Fibroblast of skin of left biceps (primary cell): ENCODE data around the gene FCMR.
"Not testable (repeated sequence)": the region's sequence is repeated elsewhere in the genome, so short reads cannot be mapped to it uniquely, and the experiment has no call there.

Source experiments
- DNase-seq, 2 experiments: peaks; one replicate each; pipeline ENCODE4 v3.0.0-alpha.2; 2013; ENCODE audit warnings: low read depth in 2 of 2

FCMR gene

DNA sequence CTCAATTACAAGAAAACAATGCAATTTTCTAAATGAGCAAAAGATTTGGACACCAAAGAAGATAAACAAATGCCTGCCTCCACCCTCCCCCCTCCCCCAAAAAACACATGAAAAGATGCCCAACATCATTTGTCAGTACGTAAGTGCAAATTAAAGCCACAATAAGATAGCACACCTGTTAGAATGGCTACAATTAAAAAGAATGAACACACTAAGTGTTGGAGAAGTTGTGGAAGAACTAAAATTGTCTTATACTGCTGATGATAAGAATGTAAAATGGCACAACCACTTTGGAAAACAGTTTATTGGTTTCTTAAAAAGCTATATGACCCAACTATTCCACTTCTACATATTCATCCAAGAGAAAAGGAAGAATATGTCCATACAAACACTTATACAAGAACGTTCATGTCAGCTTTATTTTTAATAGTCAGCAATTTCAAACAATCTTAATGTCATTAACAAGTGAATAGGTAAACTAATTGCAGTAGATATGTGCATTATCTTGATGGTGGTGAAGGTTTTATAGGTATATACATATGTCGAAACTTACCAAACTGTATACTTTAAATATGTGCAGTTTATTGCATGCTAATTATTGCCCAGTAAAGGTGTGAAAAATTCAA, 45.9 kb downstream of the FCMR start:
- no peak for DNase-seq

GRCh38 chr1:206873603-206874188, 48.0 kb downstream of the FCMR start:
- no peak for DNase-seq

- no peak for DNase-seq
These were observed 49.6 kb downstream of the FCMR start for GRCh38 chr1:206872139-206872538.

DNA sequence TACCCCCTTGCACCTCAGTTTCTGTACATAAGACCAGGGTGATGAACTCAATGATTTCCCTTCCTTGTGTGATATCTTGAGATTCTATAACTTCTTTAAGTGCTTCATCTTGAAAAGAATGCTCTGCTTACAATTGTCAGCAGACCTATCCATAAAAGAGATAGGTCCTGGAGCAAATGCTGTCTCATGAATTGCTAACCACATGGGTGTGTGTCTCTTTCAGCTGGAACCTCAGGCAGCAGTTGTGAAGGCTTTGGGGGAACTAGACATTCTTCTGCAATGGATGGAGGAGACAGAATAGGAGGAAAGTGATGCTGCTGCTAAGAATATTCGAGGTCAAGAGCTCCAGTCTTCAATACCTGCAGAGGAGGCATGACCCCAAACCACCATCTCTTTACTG, 53.5 kb downstream of the FCMR start:
- DNase-seq, result no peak

- DNase-seq, result no peak
These were observed 54.0 kb downstream of the FCMR start for GRCh38 chr1:206867716-206868115.

GRCh38 chr1:206867239-206867638, 54.5 kb downstream of the FCMR start:
- no peak for DNase-seq

GRCh38 chr1:206866062-206866461, 55.7 kb downstream of the FCMR start:
- DNase-seq, result peak in 1 of 2 experiments; percentile 13

GRCh38 chr1:206864939-206865671, 56.6 kb downstream of the FCMR start, which contains the start of gene IL20:
TSS of gene IL20 (plus strand) at chr1:206865623. CDS start at chr1:206865853, 230 bp downstream.
- DNase-seq, result peak; percentile 44 to 53

GRCh38 chr1:206863266-206863665, 58.5 kb downstream of the FCMR start:
- no peak for DNase-seq

GRCh38 chr1:206860165-206860564, 61.6 kb downstream of the FCMR start:
- no peak for DNase-seq

GRCh38 chr1:206859082-206859521, 62.6 kb downstream of the FCMR start:
- no peak for DNase-seq

DNA sequence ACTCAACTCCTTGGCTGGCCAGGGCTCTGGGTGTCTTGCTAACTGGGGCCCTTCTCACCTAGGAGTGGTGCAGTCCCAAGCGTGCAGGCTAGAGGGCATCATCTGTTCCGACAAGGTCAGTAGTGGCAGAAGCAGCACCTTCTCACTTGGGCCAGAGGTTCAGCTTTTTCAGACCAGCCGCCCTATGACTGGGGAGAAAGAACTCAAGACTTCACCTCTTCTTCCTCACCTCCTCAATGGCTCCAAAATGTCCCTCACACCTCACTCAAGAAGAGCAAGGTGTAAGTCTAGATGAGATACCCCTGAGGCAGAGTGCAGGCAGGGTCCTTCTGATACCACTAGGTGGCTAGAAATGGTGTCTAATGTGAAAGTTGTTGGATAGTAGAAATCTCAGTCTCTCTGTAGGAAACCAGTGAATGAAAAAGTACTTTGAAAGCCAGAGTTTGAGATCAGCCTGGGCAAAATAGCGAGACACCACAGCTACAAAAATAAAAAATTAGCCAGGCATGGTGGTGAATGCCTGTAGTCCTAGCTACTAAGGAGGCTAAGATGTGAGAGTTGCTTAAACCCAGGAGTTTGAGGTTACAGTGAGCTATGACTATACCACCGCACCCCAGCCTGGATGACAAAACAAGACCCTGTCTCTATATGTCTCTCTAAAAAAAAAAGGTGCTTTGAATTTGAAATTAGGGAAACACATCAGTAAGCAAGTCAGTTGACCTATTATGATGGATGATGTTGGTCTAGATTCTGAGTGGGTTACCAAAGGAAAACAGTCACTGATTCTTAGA, 64.9 kb downstream of the FCMR start:
- DNase-seq, result no peak

DNA sequence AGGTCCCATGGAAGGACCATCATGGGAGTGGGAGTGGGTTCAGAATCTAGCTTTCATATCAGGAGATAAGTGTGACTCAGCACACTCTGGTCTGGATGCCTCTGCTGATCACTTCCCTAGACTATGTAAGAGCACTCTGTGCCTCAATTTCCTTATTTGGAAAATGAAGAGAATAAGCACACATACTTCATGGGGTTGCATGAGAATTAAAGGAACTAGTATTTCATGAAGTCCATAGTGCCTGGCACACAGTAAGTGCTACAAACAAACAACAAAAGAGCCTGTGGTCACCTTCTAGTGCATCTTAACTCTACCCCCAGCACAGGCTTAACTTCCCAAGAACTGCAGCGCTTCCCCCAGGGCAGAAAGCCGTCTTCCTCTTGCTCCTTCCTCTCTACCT, 65.9 kb downstream of the FCMR start:
- no peak for DNase-seq

DNA sequence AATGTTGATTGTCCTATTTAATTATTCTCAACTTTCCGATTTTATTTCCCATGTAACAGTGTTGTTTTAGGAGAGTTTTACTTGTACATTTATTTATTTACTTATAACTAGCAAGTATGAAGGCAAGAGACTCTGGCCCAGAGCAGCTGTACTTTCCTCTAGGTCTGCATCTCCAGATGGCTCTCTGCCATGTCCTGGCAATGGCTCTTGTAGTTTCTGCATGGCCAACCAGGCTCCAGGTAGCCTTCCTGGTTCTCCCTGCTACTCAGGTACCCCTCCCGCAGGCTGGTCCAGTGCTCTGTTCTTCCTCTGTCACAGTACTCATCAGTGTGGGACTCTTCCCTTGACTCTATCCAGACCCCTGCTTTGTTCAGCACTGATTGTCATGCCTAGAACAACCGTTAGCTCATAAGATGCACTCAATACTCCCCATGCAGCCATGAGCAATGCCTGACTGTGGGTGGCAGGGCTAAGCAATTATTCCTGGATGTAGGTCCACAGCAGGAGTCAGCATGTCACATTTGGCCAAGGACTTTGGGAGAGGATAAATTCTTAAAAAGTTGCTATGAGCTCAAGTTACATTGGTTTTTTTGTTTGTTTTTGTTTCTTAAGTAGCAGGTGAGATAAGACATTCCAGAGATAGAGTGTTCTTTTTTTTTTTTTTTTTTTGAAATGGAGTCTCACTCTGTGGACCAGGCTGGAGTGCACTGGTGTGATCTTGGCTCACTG, 67.2 kb downstream of the FCMR start:
- DNase-seq, result no peak

DNA sequence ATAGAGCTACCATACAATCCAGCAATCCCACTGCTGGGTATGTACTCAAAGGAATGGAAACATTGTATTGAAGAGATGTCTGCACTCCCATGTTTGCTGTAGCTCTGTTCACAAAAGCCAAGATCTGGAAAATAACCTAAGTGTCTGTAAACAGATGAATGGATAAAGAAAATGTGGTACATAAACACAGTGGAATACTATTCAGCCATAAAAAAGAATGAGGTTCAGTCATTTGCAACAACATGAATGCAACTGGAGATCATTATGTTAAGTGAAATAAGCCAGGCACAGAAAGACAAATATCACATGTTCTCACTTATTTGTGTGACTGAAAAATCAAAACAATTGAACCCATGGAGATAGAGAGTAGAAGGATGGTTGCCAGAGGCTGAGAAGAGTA, 68.0 kb downstream of the FCMR start:
- DNase-seq, result not testable (repeated sequence)
